SU-DHL-6 (cell line): Measurements from ENCODE around the gene GRM7.

Experiments used
- H2AFZ ChIP-seq: fragments of 200-600 bp; sonication (generic); 2 replicates; pipeline ENCODE4 v1.6.1; 2014; ENCODE audit warnings: low read depth, mild to moderate bottlenecking, moderate library complexity, mixed read lengths, antibody characterized with exemption, low read length; ENCODE audit not compliant: severe bottlenecking
- H3F3A ChIP-seq: fragments of 200-600 bp; shearing (Covaris generic); 2 replicates; pipeline ENCODE4 v1.6.0; 2016; ENCODE audit warnings: antibody characterized with exemption, mild to moderate bottlenecking; ENCODE audit not compliant: insufficient read depth
- H3K27ac ChIP-seq: fragments of 200-600 bp; sonication (generic); 2 replicates; pipeline ENCODE4 v1.5.1; 2016; ENCODE audit warnings: low read depth, mild to moderate bottlenecking, low read length, moderate library complexity, mixed read lengths
- H3K27me3 ChIP-seq: fragments of 200-600 bp; sonication (generic), shearing (Covaris generic); 2 replicates; pipeline ENCODE4 v1.6.0; 2014; ENCODE audit warnings: mild to moderate bottlenecking, low read length
- H3K36me3 ChIP-seq: fragments of 200-600 bp; sonication (generic); 2 replicates; pipeline ENCODE4 v1.6.1; 2014; ENCODE audit warnings: mild to moderate bottlenecking, low read length, mixed read lengths
- H3K4me2 ChIP-seq: fragments of 300-600, 200-600 bp; shearing (Covaris generic), sonication (generic); 2 replicates; pipeline ENCODE4 v1.6.0; 2014; ENCODE audit warnings: low read length, low read depth, mild to moderate bottlenecking; ENCODE audit not compliant: poor library complexity, severe bottlenecking
- H3K4me3 ChIP-seq: fragments of 200-600 bp; sonication (generic); 2 replicates; pipeline ENCODE4 v1.5.1; 2014; ENCODE audit warnings: antibody characterized with exemption, low read length, mild to moderate bottlenecking, mixed read lengths; ENCODE audit not compliant: insufficient read depth, poor library complexity, severe bottlenecking
- H3K79me2 ChIP-seq: fragments of 200-600 bp; sonication (generic); 2 replicates; pipeline ENCODE4 v1.6.1; 2014; ENCODE audit warnings: mild to moderate bottlenecking, low read length, moderate library complexity; ENCODE audit not compliant: insufficient read depth
- H3K9ac ChIP-seq: fragments of 200-600 bp; sonication (generic); 2 replicates; pipeline ENCODE4 v1.7.0; 2014; ENCODE audit warnings: mild to moderate bottlenecking, low read length
- H3K9me2 ChIP-seq: fragments of 200-600 bp; sonication (generic); replicated peaks from 2 replicates; pipeline ENCODE4 v1.6.1; 2014; ENCODE audit warnings: low read length; ENCODE audit not compliant: insufficient read depth
- H3K9me3 ChIP-seq: fragments of 200-600 bp; sonication (generic); 2 replicates; pipeline ENCODE4 v1.6.1; 2014; ENCODE audit warnings: low read length, mixed read lengths; ENCODE audit not compliant: insufficient read depth
- H4K20me1 ChIP-seq: fragments of 200-600 bp; sonication (generic); 2 replicates; pipeline ENCODE4 v1.6.1; 2014; ENCODE audit warnings: low read depth, mild to moderate bottlenecking, antibody characterized with exemption, low read length, moderate library complexity, mixed read lengths
- CTCF ChIP-seq: fragments of 200-600 bp; sonication (generic); IDR thresholded peaks from one replicate; pipeline ENCODE4 v1.5.1; 2017; ENCODE audit warnings: antibody characterized with exemption, mild to moderate bottlenecking, low read length, moderate library complexity; ENCODE audit not compliant: insufficient read depth, poor library complexity, severe bottlenecking
- EZH2phosphoT487 ChIP-seq: fragments of 200-600 bp; sonication (generic), shearing (Covaris generic); conservative IDR thresholded peaks from 2 replicates; pipeline ENCODE4 v1.6.1; 2018; ENCODE audit warnings: mild to moderate bottlenecking, antibody characterized with exemption, low read length, moderate library complexity, mixed read lengths

The GRM7 gene

GRCh38 chr3:7518456-7518855 lies 657.5 kb downstream of the GRM7 start:
- no peak overlapping the region for H3K27ac ChIP-seq
- H3K79me2 ChIP-seq: no peaks in the 10 kb centered on the region
- no peak for TF ChIP-seq CTCF
- TF ChIP-seq EZH2phosphoT487: no peak
- H3F3A ChIP-seq: no peaks in the 10 kb centered on the region
- H4K20me1 ChIP-seq: no peaks in the 10 kb centered on the region
- H3K9ac ChIP-seq: no peak overlapping the region
- no peak overlapping the region for H2AFZ ChIP-seq
- H3K9me3 ChIP-seq: no peaks in the 10 kb centered on the region
- no peaks in the 10 kb centered on the region for H3K27me3 ChIP-seq
- no peak overlapping the region for H3K4me3 ChIP-seq
- H3K9me2 ChIP-seq: no peaks in the 10 kb centered on the region
- H3K4me2 ChIP-seq: no peak overlapping the region
- no peaks in the 10 kb centered on the region for H3K36me3 ChIP-seq

- H3K4me3 ChIP-seq: no peak overlapping the region
- TF ChIP-seq CTCF: no peak
- no peaks in the 10 kb centered on the region for H4K20me1 ChIP-seq
- no peaks in the 10 kb centered on the region for H3K9me3 ChIP-seq
- no peak overlapping the region for H3K4me2 ChIP-seq
- no peak overlapping the region for H3K9ac ChIP-seq
- no peaks in the 10 kb centered on the region for H3F3A ChIP-seq
- no peaks in the 10 kb centered on the region for H3K36me3 ChIP-seq
- H2AFZ ChIP-seq: no peak overlapping the region
- no peaks in the 10 kb centered on the region for H3K79me2 ChIP-seq
- no peak overlapping the region for H3K27ac ChIP-seq
- no peaks in the 10 kb centered on the region for H3K9me2 ChIP-seq
- no peaks in the 10 kb centered on the region for H3K27me3 ChIP-seq
Observed at GRCh38 chr3:7520059-7520458, 659.1 kb downstream of the GRM7 start.

GRCh38 chr3:7520593-7520992 lies 659.7 kb downstream of the GRM7 start:
- TF ChIP-seq EZH2phosphoT487 (no peak), CTCF (no peak)
- H3K4me2 ChIP-seq: no peak overlapping the region
- H3K27ac ChIP-seq: no peak overlapping the region
- no peaks in the 10 kb centered on the region for H3K79me2 ChIP-seq
- no peaks in the 10 kb centered on the region for H3F3A ChIP-seq
- no peaks in the 10 kb centered on the region for H3K9me2 ChIP-seq
- H3K4me3 ChIP-seq: no peak overlapping the region
- H3K9ac ChIP-seq: no peak overlapping the region
- no peak overlapping the region for H2AFZ ChIP-seq
- H3K9me3 ChIP-seq: peaks cover 2% of the 10 kb centered on the region; the same call in 1 of the 2 replicates
- no peaks in the 10 kb centered on the region for H4K20me1 ChIP-seq
- H3K27me3 ChIP-seq: no peaks in the 10 kb centered on the region
- no peaks in the 10 kb centered on the region for H3K36me3 ChIP-seq

GRCh38 chr3:7536510-7536909 lies 675.6 kb downstream of the GRM7 start:
- Histone ChIP-seq H3K36me3 (no peaks in the 10 kb centered on the region), H3F3A (no peaks in the 10 kb centered on the region), H3K27me3 (no peaks in the 10 kb centered on the region)

More at GRCh38 chr3:7536510-7536909, 675.6 kb downstream of the GRM7 start:
- no peak overlapping the region for H3K4me3 ChIP-seq
- no peak for TF ChIP-seq EZH2phosphoT487
- no peak for TF ChIP-seq CTCF
- no peak overlapping the region for H3K4me2 ChIP-seq
- no peak overlapping the region for H3K9ac ChIP-seq
- no peaks in the 10 kb centered on the region for H4K20me1 ChIP-seq
- no peaks in the 10 kb centered on the region for H3K9me2 ChIP-seq
- no peak overlapping the region for H2AFZ ChIP-seq
- H3K79me2 ChIP-seq: no peaks in the 10 kb centered on the region
- no peaks in the 10 kb centered on the region for H3K9me3 ChIP-seq
- no peak overlapping the region for H3K27ac ChIP-seq
